ENCODE data around the gene PDCD5. TPM values are rescaled to one million over a fixed set of nuclear protein-coding genes. Genes with fewer than 3 reads are reported as not detected.
A peak's percentile ranks its signal among the peaks of the same experiment; 100 is the strongest.
"Not testable (repeated sequence)": the region's sequence is repeated elsewhere in the genome, so short reads cannot be mapped to it uniquely, and the experiment has no call there.

Gene PDCD5
- total RNA-seq, 1 donor from 2014 or later = 88.9 TPM

DNA sequence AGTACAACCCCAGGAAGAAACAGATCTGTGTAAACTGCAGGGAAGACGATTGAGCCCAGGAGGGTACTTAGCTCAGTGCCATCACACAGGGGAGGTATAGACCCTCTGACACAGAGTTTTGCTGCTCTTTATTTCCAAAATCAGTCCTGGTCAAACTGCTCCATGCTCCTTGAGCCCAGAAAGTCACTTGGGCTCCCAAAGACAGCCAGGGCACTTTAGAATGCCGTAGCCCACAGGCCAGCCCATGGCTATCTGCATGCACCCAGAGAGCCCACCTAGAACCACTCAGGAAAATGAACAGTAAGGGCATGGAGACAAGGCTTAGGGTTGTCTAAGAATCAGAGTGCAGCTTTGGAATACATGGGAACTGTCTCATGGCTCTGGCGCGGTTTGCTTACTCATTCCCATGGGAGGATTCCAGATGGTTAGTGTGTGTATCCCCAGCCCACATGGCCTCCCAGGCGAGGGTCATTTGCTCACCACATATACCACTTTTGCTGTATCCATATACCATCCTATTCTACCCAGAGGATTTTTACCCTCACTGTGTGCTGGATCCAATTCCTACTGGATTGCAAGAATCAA is 14.7 kb upstream of the PDCD5 start:
- H3K4me1 ChIP-seq = no peaks in the 10 kb centered on the region
- Mint-ChIP-seq H3K27me3 (ENCODE audit: insufficient read depth, low read depth) (peaks cover 9% of the 10 kb centered on the region), H3K9me3 (no peaks in the 10 kb centered on the region), H3K27ac (no peak overlapping the region), H3K4me1 (no peaks in the 10 kb centered on the region), H3K4me3 (no peak overlapping the region), H3K36me3 (no peaks in the 10 kb centered on the region)
- no peak overlapping the region for H3K4me2 ChIP-seq
- no peaks in the 10 kb centered on the region for H3K27me3 ChIP-seq
- H4K20me1 ChIP-seq (ENCODE audit: low read depth) = no peaks in the 10 kb centered on the region
- H2AFZ ChIP-seq (replicated peaks) = no peak overlapping the region
- no peak overlapping the region for H3K4me3 ChIP-seq
- H3K79me2 ChIP-seq (ENCODE audit: low read depth) = no peaks in the 10 kb centered on the region
- no peaks in the 10 kb centered on the region for H3K9me3 ChIP-seq (ENCODE audit: low read depth)
- H3F3A ChIP-seq (ENCODE audit: low read depth) = no peaks in the 10 kb centered on the region
- no peak overlapping the region for H3K27ac ChIP-seq
- no peak for TF ChIP-seq EZH2phosphoT487 (IDR thresholded peaks at IDR 0.05)
- no peak for TF ChIP-seq EZH2 (IDR thresholded peaks at IDR 0.05)
- TF ChIP-seq, protein P1, sequence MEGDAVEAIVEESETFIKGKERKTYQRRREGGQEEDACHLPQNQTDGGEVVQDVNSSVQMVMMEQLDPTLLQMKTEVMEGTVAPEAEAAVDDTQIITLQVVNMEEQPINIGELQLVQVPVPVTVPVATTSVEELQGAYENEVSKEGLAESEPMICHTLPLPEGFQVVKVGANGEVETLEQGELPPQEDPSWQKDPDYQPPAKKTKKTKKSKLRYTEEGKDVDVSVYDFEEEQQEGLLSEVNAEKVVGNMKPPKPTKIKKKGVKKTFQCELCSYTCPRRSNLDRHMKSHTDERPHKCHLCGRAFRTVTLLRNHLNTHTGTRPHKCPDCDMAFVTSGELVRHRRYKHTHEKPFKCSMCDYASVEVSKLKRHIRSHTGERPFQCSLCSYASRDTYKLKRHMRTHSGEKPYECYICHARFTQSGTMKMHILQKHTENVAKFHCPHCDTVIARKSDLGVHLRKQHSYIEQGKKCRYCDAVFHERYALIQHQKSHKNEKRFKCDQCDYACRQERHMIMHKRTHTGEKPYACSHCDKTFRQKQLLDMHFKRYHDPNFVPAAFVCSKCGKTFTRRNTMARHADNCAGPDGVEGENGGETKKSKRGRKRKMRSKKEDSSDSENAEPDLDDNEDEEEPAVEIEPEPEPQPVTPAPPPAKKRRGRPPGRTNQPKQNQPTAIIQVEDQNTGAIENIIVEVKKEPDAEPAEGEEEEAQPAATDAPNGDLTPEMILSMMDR (IDR thresholded peaks at IDR 0.05) = no peak
- H3K9ac ChIP-seq = no peak overlapping the region
- no peak for DNase-seq (ENCODE audit: low spot score)
- H3K36me3 ChIP-seq = no peaks in the 10 kb centered on the region

DNA sequence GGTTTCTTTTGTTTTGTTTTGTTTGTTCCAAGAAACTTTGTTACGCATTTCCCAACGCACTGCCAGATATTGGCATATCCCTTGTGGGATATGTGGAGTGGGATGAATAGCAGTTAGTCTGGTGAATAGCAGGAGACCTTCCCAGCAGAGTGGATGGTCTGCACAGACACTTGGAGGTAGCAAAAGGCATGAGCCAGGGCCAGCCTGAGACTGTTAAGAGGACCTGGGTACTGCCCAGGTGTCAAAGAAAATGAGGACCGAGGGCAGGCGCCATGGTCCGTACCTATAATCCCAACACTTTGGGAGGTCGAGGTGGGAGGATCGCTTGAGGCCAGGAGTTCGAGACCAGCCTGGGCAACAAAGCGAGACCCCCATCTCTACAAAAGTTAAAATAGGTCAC is 13.5 kb upstream of the PDCD5 start:
- Histone ChIP-seq H3F3A (ENCODE audit: low read depth) (no peaks in the 10 kb centered on the region), H3K27me3 (no peaks in the 10 kb centered on the region), H3K9me3 (ENCODE audit: low read depth) (no peaks in the 10 kb centered on the region), H3K4me3 (no peak overlapping the region), H4K20me1 (ENCODE audit: low read depth) (no peaks in the 10 kb centered on the region), H3K79me2 (ENCODE audit: low read depth) (no peaks in the 10 kb centered on the region), H3K4me1 (no peaks in the 10 kb centered on the region), H3K36me3 (no peaks in the 10 kb centered on the region), H2AFZ (replicated peaks) (no peak overlapping the region), H3K9ac (no peak overlapping the region), H3K4me2 (no peak overlapping the region), H3K27ac (no peak overlapping the region)
- no peak for DNase-seq (ENCODE audit: low spot score)
- H3K27ac Mint-ChIP-seq = no peak overlapping the region
- H3K27me3 Mint-ChIP-seq (ENCODE audit: insufficient read depth, low read depth) = peaks cover 9% of the 10 kb centered on the region
- H3K36me3 Mint-ChIP-seq = no peaks in the 10 kb centered on the region
- no peaks in the 10 kb centered on the region for H3K4me1 Mint-ChIP-seq
- H3K9me3 Mint-ChIP-seq = no peaks in the 10 kb centered on the region
- no peak overlapping the region for H3K4me3 Mint-ChIP-seq
- TF ChIP-seq, protein P1 (IDR thresholded peaks at IDR 0.05) = no peak
- TF ChIP-seq EZH2phosphoT487 (IDR thresholded peaks at IDR 0.05) (no peak), EZH2 (IDR thresholded peaks at IDR 0.05) (no peak)

DNA sequence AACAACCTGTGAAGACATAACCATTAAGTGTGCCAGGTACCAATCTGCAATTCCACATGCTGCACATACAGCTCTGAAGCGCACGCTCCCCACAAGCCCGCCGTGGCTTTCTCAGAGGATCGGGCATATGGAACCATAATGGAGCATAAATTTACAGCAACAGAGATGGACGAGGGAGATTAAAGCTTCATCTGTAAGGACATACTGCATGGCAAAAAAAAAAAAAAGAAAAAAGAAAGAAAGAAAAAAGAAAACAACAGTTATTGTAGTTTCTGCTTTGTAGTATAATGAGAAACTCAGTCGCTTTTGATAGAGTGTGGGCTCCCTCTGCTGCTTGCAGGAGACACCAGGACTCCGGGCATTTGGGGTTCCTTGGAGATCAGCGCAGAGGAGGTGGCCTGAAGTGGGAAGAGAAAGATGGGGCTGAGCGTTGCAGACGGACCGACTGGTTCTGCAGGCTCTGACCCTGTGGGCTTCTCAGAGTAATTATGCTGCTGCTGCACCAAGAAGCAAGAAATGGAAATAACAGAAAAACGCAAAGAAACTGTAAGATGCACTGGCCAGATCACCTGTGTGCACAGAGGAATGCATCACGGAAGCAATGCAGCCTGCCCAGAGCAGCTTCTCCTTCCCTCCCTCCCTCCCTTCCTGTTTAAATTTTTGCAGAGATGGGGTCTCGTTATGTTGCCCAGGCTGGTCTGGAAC is 10.8 kb upstream of the PDCD5 start:
- Mint-ChIP-seq H3K36me3 (no peaks in the 10 kb centered on the region), H3K9me3 (no peaks in the 10 kb centered on the region), H3K27me3 (ENCODE audit: insufficient read depth, low read depth) (peaks cover 3% of the 10 kb centered on the region), H3K4me1 (peaks cover 8% of the 10 kb centered on the region), H3K4me3 (no peak overlapping the region), H3K27ac (peak overlapping the region; percentile 8)
- Histone ChIP-seq H3K36me3 (no peaks in the 10 kb centered on the region), H3K9me3 (ENCODE audit: low read depth) (no peaks in the 10 kb centered on the region), H3K9ac (no peak overlapping the region), H3K4me3 (no peak overlapping the region), H3K79me2 (ENCODE audit: low read depth) (no peaks in the 10 kb centered on the region), H3K27ac (no peak overlapping the region), H3K27me3 (no peaks in the 10 kb centered on the region), H3F3A (ENCODE audit: low read depth) (no peaks in the 10 kb centered on the region), H2AFZ (replicated peaks) (peak overlapping the region; percentile 68), H4K20me1 (ENCODE audit: low read depth) (no peaks in the 10 kb centered on the region), H3K4me2 (no peak overlapping the region), H3K4me1 (no peaks in the 10 kb centered on the region)
- DNase-seq (ENCODE audit: low spot score) = peak; percentile 81
- TF ChIP-seq EZH2 (IDR thresholded peaks at IDR 0.05) = no peak
- TF ChIP-seq, protein P1 (IDR thresholded peaks at IDR 0.05) = peak; percentile 87

DNA sequence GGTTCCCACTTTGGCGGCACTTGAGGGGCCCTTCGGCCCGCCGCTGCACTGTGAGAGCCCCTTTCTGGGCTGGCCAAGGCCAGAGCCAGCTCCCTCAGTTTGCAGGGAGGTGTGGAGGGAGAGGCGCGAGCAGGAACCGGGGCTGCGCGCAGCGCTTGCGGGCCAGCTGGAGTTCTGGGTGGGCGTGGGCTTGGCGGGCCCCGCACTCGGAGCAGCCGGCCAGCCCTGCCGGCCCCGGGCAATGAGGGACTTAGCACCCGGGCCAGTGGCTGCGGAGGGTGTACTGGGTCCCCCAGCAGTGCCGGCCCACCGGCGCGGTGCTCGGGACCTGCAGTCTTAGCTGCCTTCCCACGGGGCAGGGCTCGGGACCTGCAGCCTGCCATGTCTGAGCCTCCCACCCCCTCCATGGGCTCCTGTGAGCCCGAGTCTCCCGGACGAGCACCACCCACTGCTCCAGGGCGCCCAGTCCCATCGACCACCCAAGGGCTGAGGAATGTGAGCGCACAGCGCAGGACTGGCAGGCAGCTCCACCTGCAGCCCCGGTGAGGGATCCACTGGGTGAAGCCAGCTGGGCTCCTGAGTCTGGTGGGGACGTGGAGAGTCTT is 9.4 kb upstream of the PDCD5 start:
- not testable (repeated sequence) for H3K79me2 ChIP-seq (ENCODE audit: low read depth); H3K9ac ChIP-seq; H3K9me3 ChIP-seq (ENCODE audit: low read depth); H3K4me1 Mint-ChIP-seq; H3K27me3 Mint-ChIP-seq (ENCODE audit: insufficient read depth, low read depth); DNase-seq (ENCODE audit: low spot score); H3F3A ChIP-seq (ENCODE audit: low read depth); H4K20me1 ChIP-seq (ENCODE audit: low read depth); H3K4me1 ChIP-seq; H3K27ac ChIP-seq; H3K9me3 Mint-ChIP-seq; H3K27ac Mint-ChIP-seq; H3K36me3 ChIP-seq; H3K4me3 ChIP-seq; H3K4me2 ChIP-seq; H3K27me3 ChIP-seq; H3K36me3 Mint-ChIP-seq; H2AFZ ChIP-seq (replicated peaks); H3K4me3 Mint-ChIP-seq

DNA sequence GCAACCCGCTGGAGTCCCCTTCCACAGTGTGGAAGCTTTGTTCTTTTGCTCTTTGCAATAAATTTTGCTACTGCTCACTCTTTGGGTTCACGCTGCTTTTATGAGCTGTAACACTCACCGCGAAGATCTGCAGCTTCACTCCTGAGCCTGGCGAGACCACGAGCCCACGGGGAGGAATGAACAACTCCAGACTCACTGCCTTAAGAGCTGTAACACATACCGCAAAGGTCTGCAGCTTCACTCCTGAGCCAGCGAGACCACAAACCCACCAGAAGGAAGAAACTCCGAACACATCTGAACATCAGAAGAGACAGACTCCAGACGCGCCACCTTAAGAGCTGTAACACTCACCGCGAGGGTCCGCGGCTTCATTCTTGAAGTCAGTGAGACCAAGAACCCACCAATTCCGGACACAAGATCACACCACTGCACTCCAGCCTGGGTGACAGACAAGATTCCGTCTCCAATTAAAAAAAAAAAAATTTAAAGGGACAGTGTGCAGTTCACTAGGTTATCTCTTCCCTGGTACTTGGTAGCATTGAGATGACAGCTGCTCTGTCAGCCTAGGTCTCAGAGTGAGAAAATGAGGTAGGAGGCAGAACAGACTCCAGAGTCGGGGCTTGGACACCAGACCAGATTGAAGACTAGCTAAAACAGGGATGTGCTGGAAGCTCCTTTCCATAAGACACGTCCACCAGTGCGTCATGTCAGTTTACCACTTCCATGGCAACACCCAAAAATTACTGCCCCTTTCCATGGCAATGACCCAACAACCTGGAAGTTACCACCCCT is 8.1 kb upstream of the PDCD5 start:
- not testable (repeated sequence) for H3K4me3 Mint-ChIP-seq, H3K36me3 Mint-ChIP-seq

More for the DNA sequence above, 8.1 kb upstream of the PDCD5 start:
- H3K36me3 ChIP-seq; H3K4me3 ChIP-seq; H3K27me3 Mint-ChIP-seq (ENCODE audit: insufficient read depth, low read depth); H3K9me3 ChIP-seq (ENCODE audit: low read depth); H3K4me2 ChIP-seq; H2AFZ ChIP-seq (replicated peaks); H3K27ac ChIP-seq; H3K9ac ChIP-seq; H3F3A ChIP-seq (ENCODE audit: low read depth); H3K79me2 ChIP-seq (ENCODE audit: low read depth); H3K4me1 Mint-ChIP-seq; H3K4me1 ChIP-seq; DNase-seq (ENCODE audit: low spot score); H4K20me1 ChIP-seq (ENCODE audit: low read depth); H3K9me3 Mint-ChIP-seq: not testable (repeated sequence)
- H3K27ac Mint-ChIP-seq = peak overlapping the region; percentile 54
- H3K27me3 ChIP-seq = peaks cover 14% of the 10 kb centered on the region

All from neural progenitor cell (in vitro differentiated cells).